Measurements from ENCODE around the gene CCDC86.

Gene CCDC86

DNA sequence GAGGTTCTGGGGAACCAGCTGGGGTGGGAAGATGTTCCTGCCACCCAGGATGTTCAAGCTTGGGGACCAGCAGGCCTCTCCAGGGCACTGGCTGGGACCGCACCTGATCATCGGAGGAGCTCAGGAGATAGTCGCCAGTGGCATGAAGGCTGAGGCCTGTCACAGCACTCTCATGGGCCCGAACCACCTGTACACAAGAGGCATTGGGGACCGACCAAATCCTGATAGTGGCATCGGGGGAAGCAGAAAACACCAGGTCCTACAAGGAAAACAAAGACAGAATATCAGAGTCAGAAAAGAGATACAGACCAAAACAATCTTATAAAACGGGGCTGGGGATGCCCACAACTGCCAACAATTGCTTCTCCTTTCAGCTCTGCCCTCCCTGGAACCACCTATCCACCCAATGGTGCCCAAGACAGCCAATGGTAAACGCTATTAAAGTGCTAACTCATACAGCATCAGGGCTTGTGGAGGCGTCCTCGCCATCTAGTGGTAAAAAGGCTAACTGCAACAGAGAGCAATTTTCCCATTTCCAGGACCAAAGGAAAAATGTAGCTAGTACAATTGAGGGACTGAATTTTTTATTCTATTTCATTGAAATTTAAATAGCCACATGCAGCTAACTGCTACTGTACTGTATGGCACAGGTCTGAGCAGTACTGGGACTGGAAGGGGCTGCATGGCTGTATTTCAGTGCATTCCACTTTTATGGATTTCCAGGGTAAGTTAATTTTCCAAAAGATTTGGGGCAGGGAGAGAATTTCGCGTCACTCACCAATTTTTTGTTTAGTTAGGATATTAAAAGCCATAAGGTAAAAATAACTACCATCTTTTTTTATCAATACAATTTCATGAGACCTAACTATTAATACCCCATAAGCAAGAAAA is 57.4 kb downstream of the CCDC86 start:
- no peak for FAIRE-seq

DNA sequence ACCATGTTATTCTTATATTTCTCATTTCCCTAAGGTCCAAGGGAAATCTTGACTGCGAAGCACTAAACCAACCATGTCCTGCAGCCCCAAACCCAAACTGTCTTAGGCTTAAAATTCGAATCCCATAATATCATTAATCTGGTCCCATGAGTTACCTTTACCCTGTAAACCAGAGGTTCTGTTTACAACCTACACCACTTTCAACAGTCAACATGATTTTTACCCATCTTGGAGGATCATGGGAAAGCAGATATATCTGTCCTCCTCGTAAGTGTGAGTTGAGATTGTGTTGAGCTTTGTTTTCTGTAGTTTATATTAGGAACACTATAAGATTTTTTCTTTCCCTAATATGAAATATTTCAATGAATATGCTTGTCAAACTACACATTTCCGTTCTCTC is 58.1 kb downstream of the CCDC86 start:
- FAIRE-seq = no peak
